ENCODE results near the gene MRPL10. TPM values are rescaled to one million over a fixed set of nuclear protein-coding genes. Genes with fewer than 3 reads are reported as not detected.

MRPL10 gene
- total RNA-seq (2014; rRNA removed; shearing (Covaris generic); ENCODE audit: low replicate concordance), result 38.2 and 50.3 TPM in 2 replicates

- peaks cover 11% of the 10 kb centered on the region; the same call in 1 of the 2 replicates for H3K36me3 ChIP-seq (ENCODE audit: insufficient read depth, low read length)
- H3K27me3 ChIP-seq (ENCODE audit: low read length), result no peaks in the 10 kb centered on the region
- peak within 1 kb of the TSS; percentile 30; the same call in 1 of the 2 replicates for H3K27ac ChIP-seq (ENCODE audit: low read length)
- H3K9ac ChIP-seq (ENCODE audit: low read length), result peak within 1 kb of the TSS; percentile 83
- peaks cover 29% of the 10 kb centered on the region for H3K79me2 ChIP-seq (ENCODE audit: low read length)
- H3K4me1 ChIP-seq (ENCODE audit: low read length), result peaks cover 22% of the 10 kb centered on the region
- DNase-seq, result peak; percentile 97
- peak within 1 kb of the TSS; percentile 87 for H3K4me3 ChIP-seq (ENCODE audit: low read length)
- no peaks in the 10 kb centered on the region for H3K9me2 ChIP-seq (replicated peaks; ENCODE audit: insufficient read depth, low read length)
- H3K9me3 ChIP-seq (ENCODE audit: low read length), result no peaks in the 10 kb centered on the region
- H4K20me1 ChIP-seq (ENCODE audit: insufficient read depth, low read depth, low read length), result no peaks in the 10 kb centered on the region
- peak within 1 kb of the TSS; percentile 74; the same call in 1 of the 2 replicates for H2AFZ ChIP-seq (ENCODE audit: low read length)
- peak within 1 kb of the TSS; percentile 94 for H3K4me2 ChIP-seq (ENCODE audit: low read depth, low read length, poor library complexity, severe bottlenecking)
Measured at GRCh38 chr17:47831003-47831933, at the start of gene MRPL10, which contains the start of gene LRRC46. MRPL10 (minus strand) TSS chr17:47831541; CDS start chr17:47831511, 30 bp downstream. LRRC46 (plus strand) TSS chr17:47831670; CDS start chr17:47831990, 320 bp downstream.

- DNase-seq, result no peak
- Histone ChIP-seq H3K9ac (ENCODE audit: low read length) (no peak overlapping the region), H3K27ac (ENCODE audit: low read length) (no peak overlapping the region), H2AFZ (ENCODE audit: low read length) (no peak overlapping the region), H4K20me1 (ENCODE audit: insufficient read depth, low read depth, low read length) (no peaks in the 10 kb centered on the region), H3K4me1 (ENCODE audit: low read length) (peaks cover 9% of the 10 kb centered on the region), H3K79me2 (ENCODE audit: low read length) (no peaks in the 10 kb centered on the region), H3K9me3 (ENCODE audit: low read length) (no peaks in the 10 kb centered on the region), H3K36me3 (ENCODE audit: insufficient read depth, low read length) (no peaks in the 10 kb centered on the region), H3K4me3 (ENCODE audit: low read length) (no peak overlapping the region), H3K27me3 (ENCODE audit: low read length) (no peaks in the 10 kb centered on the region), H3K9me2 (replicated peaks; ENCODE audit: insufficient read depth, low read length) (no peaks in the 10 kb centered on the region), H3K4me2 (ENCODE audit: low read depth, low read length, poor library complexity, severe bottlenecking) (no peak overlapping the region)
Measured at GRCh38 chr17:47879776-47880454, 48.6 kb upstream of the MRPL10 start.

- H3K27ac ChIP-seq (ENCODE audit: low read length), result no peak overlapping the region
Measured at GRCh38 chr17:47879028-47879585, 47.8 kb upstream of the MRPL10 start.

GRCh38 chr17:47878203-47879027 lies 47.1 kb upstream of the MRPL10 start:
- Histone ChIP-seq H3K4me3 (ENCODE audit: low read length) (no peak overlapping the region), H3K27ac (ENCODE audit: low read length) (no peak overlapping the region), H3K36me3 (ENCODE audit: insufficient read depth, low read length) (no peaks in the 10 kb centered on the region), H2AFZ (ENCODE audit: low read length) (no peak overlapping the region), H3K9ac (ENCODE audit: low read length) (no peak overlapping the region), H3K79me2 (ENCODE audit: low read length) (no peaks in the 10 kb centered on the region), H3K4me1 (ENCODE audit: low read length) (peaks cover 14% of the 10 kb centered on the region), H3K4me2 (ENCODE audit: low read depth, low read length, poor library complexity, severe bottlenecking) (no peak overlapping the region), H3K9me2 (replicated peaks; ENCODE audit: insufficient read depth, low read length) (no peaks in the 10 kb centered on the region), H3K27me3 (ENCODE audit: low read length) (no peaks in the 10 kb centered on the region), H3K9me3 (ENCODE audit: low read length) (no peaks in the 10 kb centered on the region), H4K20me1 (ENCODE audit: insufficient read depth, low read depth, low read length) (no peaks in the 10 kb centered on the region)
- no peak for DNase-seq

More at GRCh38 chr17:47879028-47879585, 47.8 kb upstream of the MRPL10 start:
- Histone ChIP-seq H3K9ac (ENCODE audit: low read length) (no peak overlapping the region), H3K36me3 (ENCODE audit: insufficient read depth, low read length) (no peaks in the 10 kb centered on the region), H4K20me1 (ENCODE audit: insufficient read depth, low read depth, low read length) (no peaks in the 10 kb centered on the region), H2AFZ (ENCODE audit: low read length) (no peak overlapping the region), H3K4me2 (ENCODE audit: low read depth, low read length, poor library complexity, severe bottlenecking) (no peak overlapping the region), H3K9me3 (ENCODE audit: low read length) (no peaks in the 10 kb centered on the region), H3K27me3 (ENCODE audit: low read length) (no peaks in the 10 kb centered on the region), H3K9me2 (replicated peaks; ENCODE audit: insufficient read depth, low read length) (no peaks in the 10 kb centered on the region), H3K4me3 (ENCODE audit: low read length) (no peak overlapping the region), H3K4me1 (ENCODE audit: low read length) (peaks cover 14% of the 10 kb centered on the region), H3K79me2 (ENCODE audit: low read length) (no peaks in the 10 kb centered on the region)
- no peak for DNase-seq

GRCh38 chr17:47877368-47878034 lies 46.2 kb upstream of the MRPL10 start:
- no peak for DNase-seq
- Histone ChIP-seq H2AFZ (ENCODE audit: low read length) (no peak overlapping the region), H3K27me3 (ENCODE audit: low read length) (no peaks in the 10 kb centered on the region)

GRCh38 chr17:47875011-47875985 lies 44.0 kb upstream of the MRPL10 start:
- H3K27ac ChIP-seq (ENCODE audit: low read length), result no peak overlapping the region
- H3K9ac ChIP-seq (ENCODE audit: low read length), result no peak overlapping the region
- no peaks in the 10 kb centered on the region for H3K27me3 ChIP-seq (ENCODE audit: low read length)

More at GRCh38 chr17:47877368-47878034, 46.2 kb upstream of the MRPL10 start:
- no peak overlapping the region for H3K4me2 ChIP-seq (ENCODE audit: low read depth, low read length, poor library complexity, severe bottlenecking)
- no peaks in the 10 kb centered on the region for H3K9me3 ChIP-seq (ENCODE audit: low read length)
- H3K9ac ChIP-seq (ENCODE audit: low read length), result no peak overlapping the region
- H3K79me2 ChIP-seq (ENCODE audit: low read length), result no peaks in the 10 kb centered on the region
- H3K27ac ChIP-seq (ENCODE audit: low read length), result no peak overlapping the region
- no peaks in the 10 kb centered on the region for H4K20me1 ChIP-seq (ENCODE audit: insufficient read depth, low read depth, low read length)
- peaks cover 14% of the 10 kb centered on the region for H3K4me1 ChIP-seq (ENCODE audit: low read length)
- no peaks in the 10 kb centered on the region for H3K9me2 ChIP-seq (replicated peaks; ENCODE audit: insufficient read depth, low read length)
- H3K4me3 ChIP-seq (ENCODE audit: low read length), result no peak overlapping the region
- no peaks in the 10 kb centered on the region for H3K36me3 ChIP-seq (ENCODE audit: insufficient read depth, low read length)

More at GRCh38 chr17:47875011-47875985, 44.0 kb upstream of the MRPL10 start:
- H2AFZ ChIP-seq (ENCODE audit: low read length), result no peak overlapping the region
- H3K4me1 ChIP-seq (ENCODE audit: low read length), result peaks cover 14% of the 10 kb centered on the region
- H3K9me3 ChIP-seq (ENCODE audit: low read length), result no peaks in the 10 kb centered on the region
- no peaks in the 10 kb centered on the region for H3K36me3 ChIP-seq (ENCODE audit: insufficient read depth, low read length)
- no peaks in the 10 kb centered on the region for H3K79me2 ChIP-seq (ENCODE audit: low read length)
- H4K20me1 ChIP-seq (ENCODE audit: insufficient read depth, low read depth, low read length), result no peaks in the 10 kb centered on the region
- peak overlapping the region; percentile 4 for H3K4me2 ChIP-seq (ENCODE audit: low read depth, low read length, poor library complexity, severe bottlenecking)
- H3K9me2 ChIP-seq (replicated peaks; ENCODE audit: insufficient read depth, low read length), result no peaks in the 10 kb centered on the region
- no peak for DNase-seq
- H3K4me3 ChIP-seq (ENCODE audit: low read length), result no peak overlapping the region

All from Karpas-422 (cell line).